ENCODE results near the gene RC3H2.

- TF ChIP-seq EP300 (IDR thresholded peaks at IDR 0.05) (no peak), POLR2A (IDR thresholded peaks at IDR 0.05) (no peak)
These were observed 107.7 kb downstream of the RC3H2 start for GRCh38 chr9:122797316-122798063.

Measured in tibial nerve (tissue), 3 donors.